ENCODE data around the gene CAMP. TPM values are rescaled to one million over a fixed set of nuclear protein-coding genes. Genes with fewer than 3 reads are reported as not detected.

CAMP gene, protein sequence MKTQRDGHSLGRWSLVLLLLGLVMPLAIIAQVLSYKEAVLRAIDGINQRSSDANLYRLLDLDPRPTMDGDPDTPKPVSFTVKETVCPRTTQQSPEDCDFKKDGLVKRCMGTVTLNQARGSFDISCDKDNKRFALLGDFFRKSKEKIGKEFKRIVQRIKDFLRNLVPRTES
- total RNA-seq, result not detected in 2 replicates

DNA sequence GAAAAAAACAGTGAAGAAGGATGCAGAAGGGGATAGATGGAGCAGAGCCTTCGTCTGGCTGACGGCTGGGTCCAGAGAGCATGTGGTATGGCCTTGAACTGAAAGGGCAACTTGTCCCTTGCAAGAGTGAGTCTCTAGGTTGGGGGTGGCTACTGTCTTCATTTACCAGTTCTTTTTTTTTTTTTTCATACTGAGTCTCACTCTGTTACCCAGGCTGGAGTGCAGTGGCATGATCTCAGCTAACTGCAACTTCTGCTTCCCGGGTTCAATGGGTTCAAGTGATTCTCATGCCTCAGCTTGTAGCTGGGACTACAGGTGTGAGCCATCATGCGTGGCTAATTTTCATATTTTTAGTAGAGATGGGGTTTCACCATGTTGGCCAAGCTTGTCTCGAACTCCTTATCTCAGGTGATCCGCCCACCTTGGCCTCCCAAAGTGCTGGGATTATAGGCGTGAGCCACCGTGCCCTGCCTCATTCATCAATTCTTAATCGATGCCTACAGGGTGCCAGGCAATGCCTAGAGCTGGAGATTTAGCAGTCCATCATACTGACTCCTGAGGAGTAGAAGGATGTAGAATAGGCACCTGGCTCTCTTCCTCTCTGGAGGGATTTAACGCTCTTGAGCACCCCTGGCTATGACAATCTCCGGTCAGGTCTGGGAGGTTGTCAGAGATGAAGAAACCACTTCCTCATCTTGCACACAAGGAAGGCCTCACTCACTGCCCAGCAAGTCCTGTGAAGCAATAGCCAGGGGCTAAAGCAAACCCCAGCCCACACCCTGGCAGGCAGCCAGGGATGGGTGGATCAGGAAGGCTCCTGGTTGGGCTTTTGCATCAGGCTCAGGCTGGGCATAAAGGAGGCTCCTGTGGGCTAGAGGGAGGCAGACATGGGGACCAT is at the start of gene CAMP:
Gene CAMP (plus strand): TSS at position 880 of the 898 bp plus-strand sequence. CDS start 17 bp downstream, at position 897.

DNA sequence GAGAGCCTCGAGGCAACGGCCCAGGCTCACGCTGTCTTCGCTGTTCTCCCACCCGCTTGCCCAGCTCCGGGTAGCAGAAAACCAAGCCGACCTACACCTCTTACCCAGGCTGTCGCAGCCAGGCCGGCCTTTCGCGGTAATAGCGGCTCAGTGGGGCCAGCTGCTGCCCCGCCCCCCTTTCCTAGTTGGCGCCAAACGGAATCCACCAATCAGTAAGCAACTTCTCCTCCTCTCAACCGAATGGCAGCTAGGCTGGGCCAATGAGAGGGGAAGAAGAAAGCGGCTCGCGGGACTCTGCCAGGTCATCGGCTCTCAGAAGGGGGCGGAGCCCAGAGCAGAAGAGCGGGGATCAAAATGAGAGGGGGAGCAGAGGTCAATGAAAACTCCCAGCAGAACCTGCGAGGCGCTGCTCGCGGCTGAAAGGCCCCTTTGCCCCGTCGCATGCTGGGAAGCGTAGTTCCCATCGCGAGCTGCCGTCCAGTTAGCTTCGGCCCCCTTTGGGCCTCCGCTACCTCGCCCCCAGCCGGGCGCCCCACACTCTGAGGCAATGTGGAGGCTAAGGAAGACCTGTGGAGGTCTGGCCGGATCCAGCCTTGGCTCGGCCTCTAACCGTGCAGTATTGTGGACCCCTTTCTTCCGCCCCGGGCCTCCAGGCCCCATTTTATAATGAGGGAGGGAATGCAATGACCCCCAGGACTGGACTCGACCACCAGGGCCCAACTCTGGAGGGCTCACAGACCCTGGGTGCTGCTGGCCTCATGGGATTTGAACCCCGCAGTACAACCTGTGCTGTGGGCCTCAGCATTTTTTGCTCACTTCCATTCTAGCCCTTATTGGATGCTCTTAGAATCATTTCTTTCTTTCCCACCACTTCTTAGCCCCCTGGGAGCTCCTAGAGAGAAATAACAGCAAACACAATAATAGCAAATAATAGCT is 34.8 kb upstream of the CAMP start, which contains the start of gene CDC25A:
Gene CDC25A (minus strand): TSS at position 152 of the 936 bp plus-strand sequence. CDS start 470 bp downstream, outside the sequence.

Other genes starting within 250 kb of the CAMP start
- 40.2 and 40.6 TPM in 2 replicates for gene MAP4, start 207.1 kb upstream of the CAMP start, total RNA-seq
- 4.3 and 5.0 TPM in 2 replicates for gene CDC25A, start 35.1 kb upstream of the CAMP start, total RNA-seq
- gene ZNF589, start 17.6 kb downstream of the CAMP start, total RNA-seq, result 1.8 and 3.0 TPM in 2 replicates
- gene NME6, start 77.9 kb downstream of the CAMP start, total RNA-seq, result 20.8 and 21.1 TPM in 2 replicates
- not detected in 2 replicates for gene SPINK8, start 110.2 kb downstream of the CAMP start, total RNA-seq
- gene FBXW12, start 148.7 kb downstream of the CAMP start, total RNA-seq, result not detected in 2 replicates
- 12.7 and 17.4 TPM in 2 replicates for gene PLXNB1, start 206.6 kb downstream of the CAMP start, total RNA-seq
- 8.5 and 10.5 TPM in 2 replicates for gene CCDC51, start 216.6 kb downstream of the CAMP start, total RNA-seq
- 193 and 258 TPM in 2 replicates for gene TMA7, start 216.8 kb downstream of the CAMP start, total RNA-seq
- gene ATRIP, start 223.2 kb downstream of the CAMP start, total RNA-seq, result 3.9 and 5.3 TPM in 2 replicates

Measured in dermis lymphatic vessel endothelial cell (primary cell).